HEK293 (cell line): Measurements from ENCODE around the gene GJA5.

Experiments used
- CTCF ChIA-PET: fragments of 350-600 bp; formaldehyde crosslinking; extraction: SDS; loops from one replicate; lab custom pipeline; 2021; ENCODE audit warnings: antibody characterized with exemption; lab: Yijun Ruan, JAX
- POLR2A ChIA-PET: fragments of 300-600 bp; formaldehyde crosslinking; extraction: SDS; loops from one replicate; lab custom pipeline; 2020; ENCODE audit warnings: antibody characterized with exemption, inconsistent platforms; lab: Yijun Ruan, JAX
- H3K27ac ChIP-seq: fragments of 200-500 bp; sonication (Bioruptor generic); 2 replicates; pipeline ENCODE4 v1.5.1; 2014; ENCODE audit warnings: low read depth, low read length, control low read depth, inconsistent platforms; ENCODE audit errors: extremely low read depth
- H3K36me3 ChIP-seq, 2 experiments: fragments of 200-500 bp in 1 of 2; sonication (Bioruptor generic) in 1 of 2; 1 replicate in 1 of 2; 2 replicates in 1 of 2; pipeline ENCODE4 v1.5.1; 2014 to 2017; ENCODE audit warnings: inconsistent platforms in 2 of 2, low read length in 2 of 2; ENCODE audit not compliant: control insufficient read depth in 2 of 2, insufficient read depth in 1 of 2
- H3K4me1 ChIP-seq: fragments of 200-500 bp; sonication (Bioruptor generic); 2 replicates; pipeline ENCODE4 v1.5.1; 2014; ENCODE audit warnings: mild to moderate bottlenecking, low read length, inconsistent platforms; ENCODE audit not compliant: control insufficient read depth, insufficient read depth
- H3K4me3 ChIP-seq: 2 replicates; pipeline ENCODE4 v1.5.1; 2011; ENCODE audit warnings: low read depth, mild to moderate bottlenecking, control low read depth, low read length, moderate library complexity
- H3K9me3 ChIP-seq: fragments of 200-500 bp; sonication (Bioruptor generic); 2 replicates; pipeline ENCODE4 v1.5.1; 2014; ENCODE audit warnings: low read depth, low read length, inconsistent platforms; ENCODE audit not compliant: control insufficient read depth, insufficient read depth
- GLI4 ChIP-seq: fragments of 450-650 bp; formaldehyde crosslinking; IDR thresholded peaks from 2 replicates; pipeline ENCODE4 v1.5.1; 2016; ENCODE audit warnings: missing biosample characterization, missing genetic modification characterization
- GLIS2 ChIP-seq: fragments of 450-650 bp; formaldehyde crosslinking; IDR thresholded peaks from 2 replicates; pipeline ENCODE4 v1.5.1; 2016; ENCODE audit warnings: missing biosample characterization, missing genetic modification characterization
- REPIN1 ChIP-seq: fragments of 450-650 bp; formaldehyde crosslinking; IDR thresholded peaks from 2 replicates; pipeline ENCODE4 v1.5.1; 2017; ENCODE audit warnings: missing biosample characterization, missing genetic modification characterization, low read depth
- SP3 ChIP-seq: fragments of 450-650 bp; formaldehyde crosslinking; IDR thresholded peaks from 2 replicates; pipeline ENCODE4 v1.5.1; 2016; ENCODE audit warnings: missing biosample characterization, missing genetic modification characterization
- ZBTB20 ChIP-seq: fragments of 450-650 bp; formaldehyde crosslinking; IDR thresholded peaks from 2 replicates; pipeline ENCODE4 v1.5.1; 2016; ENCODE audit warnings: missing biosample characterization, missing genetic modification characterization
- ZBTB8A ChIP-seq: fragments of 450-650 bp; formaldehyde crosslinking; IDR thresholded peaks from 2 replicates; pipeline ENCODE4 v1.5.1; 2016; ENCODE audit warnings: missing biosample characterization, missing genetic modification characterization
- ZNF10 ChIP-seq: fragments of 450-650 bp; formaldehyde crosslinking; IDR thresholded peaks from 2 replicates; pipeline ENCODE4 v1.5.1; 2017; ENCODE audit warnings: missing biosample characterization, missing genetic modification characterization
- ZNF114 ChIP-seq: fragments of 450-650 bp; formaldehyde crosslinking; IDR thresholded peaks from 2 replicates; pipeline ENCODE4 v1.5.0; 2017; ENCODE audit warnings: missing biosample characterization, missing genetic modification characterization
- ZNF132 ChIP-seq: fragments of 450-650 bp; formaldehyde crosslinking; IDR thresholded peaks from 2 replicates; pipeline ENCODE4 v1.5.1; 2017; ENCODE audit warnings: missing biosample characterization, missing genetic modification characterization, borderline replicate concordance
- ZNF146 ChIP-seq: fragments of 450-650 bp; formaldehyde crosslinking; IDR thresholded peaks from 2 replicates; pipeline ENCODE4 v1.5.1; 2016; ENCODE audit warnings: missing biosample characterization, missing genetic modification characterization
- ZNF155 ChIP-seq: fragments of 450-650 bp; formaldehyde crosslinking; IDR thresholded peaks from 2 replicates; pipeline ENCODE4 v1.5.1; 2016; ENCODE audit warnings: missing biosample characterization, missing genetic modification characterization
- ZNF2 ChIP-seq: fragments of 450-650 bp; formaldehyde crosslinking; IDR thresholded peaks from 2 replicates; pipeline ENCODE4 v1.5.1; 2016; ENCODE audit warnings: missing biosample characterization, missing genetic modification characterization
- ZNF23 ChIP-seq: fragments of 450-650 bp; formaldehyde crosslinking; IDR thresholded peaks from 2 replicates; pipeline ENCODE4 v1.5.1; 2016; ENCODE audit warnings: missing biosample characterization, missing genetic modification characterization, borderline replicate concordance
- ZNF311 ChIP-seq: fragments of 450-650 bp; formaldehyde crosslinking; IDR thresholded peaks from 2 replicates; pipeline ENCODE4 v1.5.1; 2017; ENCODE audit warnings: missing biosample characterization, missing genetic modification characterization, borderline replicate concordance
- ZNF335 ChIP-seq: fragments of 450-650 bp; formaldehyde crosslinking; conservative IDR thresholded peaks from 2 replicates; pipeline ENCODE4 v1.5.1; 2016; ENCODE audit warnings: missing biosample characterization, missing genetic modification characterization
- ZNF404 ChIP-seq: fragments of 450-650 bp; formaldehyde crosslinking; IDR thresholded peaks from 2 replicates; pipeline ENCODE4 v1.5.1; 2017; ENCODE audit warnings: missing biosample characterization, missing genetic modification characterization
- ZNF473 ChIP-seq: fragments of 450-650 bp; formaldehyde crosslinking; IDR thresholded peaks from 2 replicates; pipeline ENCODE4 v1.5.1; 2017; ENCODE audit warnings: missing biosample characterization, missing genetic modification characterization
- ZNF48 ChIP-seq: fragments of 450-650 bp; formaldehyde crosslinking; IDR thresholded peaks from 2 replicates; pipeline ENCODE4 v1.5.1; 2016; ENCODE audit warnings: missing biosample characterization, missing genetic modification characterization
- ZNF501 ChIP-seq: fragments of 450-650 bp; formaldehyde crosslinking; IDR thresholded peaks from 2 replicates; pipeline ENCODE4 v1.5.1; 2016; ENCODE audit warnings: missing biosample characterization, missing genetic modification characterization
- ZNF549 ChIP-seq: fragments of 450-650 bp; IDR thresholded peaks from 2 replicates; pipeline ENCODE4 v1.5.1; 2018; ENCODE audit warnings: missing biosample characterization, missing genetic modification characterization, mild to moderate bottlenecking, inconsistent platforms, moderate library complexity
- ZNF596 ChIP-seq: fragments of 450-650 bp; IDR thresholded peaks from 2 replicates; pipeline ENCODE4 v1.5.0; 2018; ENCODE audit warnings: missing biosample characterization, mild to moderate bottlenecking, missing genetic modification characterization, moderate library complexity
- ZNF624 ChIP-seq: fragments of 450-650 bp; formaldehyde crosslinking; IDR thresholded peaks from 2 replicates; pipeline ENCODE4 v1.5.1; 2017; ENCODE audit warnings: missing biosample characterization, missing genetic modification characterization
- ZNF677 ChIP-seq: fragments of 450-650 bp; IDR thresholded peaks from 2 replicates; pipeline ENCODE4 v1.5.0; 2018; ENCODE audit warnings: missing biosample characterization, mild to moderate bottlenecking, missing genetic modification characterization, moderate library complexity
- ZNF707 ChIP-seq: fragments of 450-650 bp; formaldehyde crosslinking; IDR thresholded peaks from 2 replicates; pipeline ENCODE4 v1.5.1; 2016; ENCODE audit warnings: missing biosample characterization, missing genetic modification characterization
- ZNF747 ChIP-seq: fragments of 450-650 bp; formaldehyde crosslinking; IDR thresholded peaks from 2 replicates; pipeline ENCODE4 v1.5.1; 2016; ENCODE audit warnings: missing biosample characterization, missing genetic modification characterization
- ZSCAN16 ChIP-seq: fragments of 450-650 bp; formaldehyde crosslinking; IDR thresholded peaks from 2 replicates; pipeline ENCODE4 v1.5.1; 2016; ENCODE audit warnings: missing biosample characterization, missing genetic modification characterization
- TF ChIP-seq, protein P1 (sequence below): fragments of 450-650 bp; formaldehyde crosslinking; IDR thresholded peaks from 2 replicates; pipeline ENCODE4 v1.5.1; 2016; ENCODE audit warnings: missing biosample characterization, missing genetic modification characterization
- TF ChIP-seq, protein P2 (sequence below): fragments of 450-650 bp; formaldehyde crosslinking; IDR thresholded peaks from 2 replicates; pipeline ENCODE4 v1.5.1; 2016; ENCODE audit warnings: missing biosample characterization, missing genetic modification characterization
- TF ChIP-seq, protein P3 (sequence below): fragments of 450-650 bp; formaldehyde crosslinking; IDR thresholded peaks from 2 replicates; pipeline ENCODE4 v1.5.1; 2016; ENCODE audit warnings: missing biosample characterization, missing genetic modification characterization
- TF ChIP-seq, protein P4 (sequence below): fragments of 450-650 bp; IDR thresholded peaks from 2 replicates; pipeline ENCODE4 v1.5.1; 2018; ENCODE audit warnings: missing biosample characterization, mild to moderate bottlenecking, missing genetic modification characterization

GJA5 gene

DNA sequence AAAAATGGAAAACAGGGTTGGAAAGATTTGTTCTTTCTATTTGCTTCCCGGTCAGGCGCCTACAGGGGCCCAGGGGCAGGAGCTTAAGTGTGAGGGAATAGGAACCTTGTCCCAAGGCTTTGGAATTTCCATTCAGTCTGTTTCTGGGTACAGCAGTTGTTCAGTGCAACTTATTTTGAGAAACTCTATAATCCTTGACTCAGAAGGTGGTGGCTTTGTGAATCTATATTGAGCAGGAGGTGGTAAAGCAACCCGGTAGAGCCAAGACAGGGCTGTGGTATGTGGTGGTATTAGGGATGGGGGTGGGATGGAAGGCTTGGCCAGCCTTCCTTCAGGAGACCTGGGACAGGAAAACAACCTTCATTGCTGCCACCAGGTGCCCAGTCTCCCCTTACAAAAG lies 20.0 kb downstream of the GJA5 start:
- H3K27ac ChIP-seq = no peak overlapping the region
- CTCF ChIA-PET = no interaction called here
- no peaks in the 10 kb centered on the region for H3K9me3 ChIP-seq
- no peak overlapping the region for H3K4me3 ChIP-seq
- POLR2A ChIA-PET = no interaction called here
- H3K4me1 ChIP-seq = no peaks in the 10 kb centered on the region
- TF ChIP-seq ZNF10 (tag by site-specific recombination) (no peak), ZNF501 (no peak), GLIS2 (tag by site-specific recombination) (no peak), ZNF23 (tag by site-specific recombination) (no peak), ZNF596 (tag by site-specific recombination) (no peak), ZNF747 (tag by site-specific recombination) (no peak), ZNF146 (no peak), GLI4 (no peak), ZBTB8A (tag by site-specific recombination) (no peak), ZNF707 (tag by site-specific recombination) (no peak), ZNF311 (tag by site-specific recombination) (no peak), ZSCAN16 (tag by site-specific recombination) (no peak), ZNF677 (tag by site-specific recombination) (no peak), ZNF624 (tag by site-specific recombination) (no peak), ZNF155 (tag by site-specific recombination) (no peak), REPIN1 (tag by site-specific recombination) (no peak), ZNF473 (tag by site-specific recombination) (no peak)
- TF ChIP-seq, protein P1, sequence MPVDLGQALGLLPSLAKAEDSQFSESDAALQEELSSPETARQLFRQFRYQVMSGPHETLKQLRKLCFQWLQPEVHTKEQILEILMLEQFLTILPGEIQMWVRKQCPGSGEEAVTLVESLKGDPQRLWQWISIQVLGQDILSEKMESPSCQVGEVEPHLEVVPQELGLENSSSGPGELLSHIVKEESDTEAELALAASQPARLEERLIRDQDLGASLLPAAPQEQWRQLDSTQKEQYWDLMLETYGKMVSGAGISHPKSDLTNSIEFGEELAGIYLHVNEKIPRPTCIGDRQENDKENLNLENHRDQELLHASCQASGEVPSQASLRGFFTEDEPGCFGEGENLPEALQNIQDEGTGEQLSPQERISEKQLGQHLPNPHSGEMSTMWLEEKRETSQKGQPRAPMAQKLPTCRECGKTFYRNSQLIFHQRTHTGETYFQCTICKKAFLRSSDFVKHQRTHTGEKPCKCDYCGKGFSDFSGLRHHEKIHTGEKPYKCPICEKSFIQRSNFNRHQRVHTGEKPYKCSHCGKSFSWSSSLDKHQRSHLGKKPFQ (tag by site-specific recombination) = no peak
- TF ChIP-seq, protein P2, sequence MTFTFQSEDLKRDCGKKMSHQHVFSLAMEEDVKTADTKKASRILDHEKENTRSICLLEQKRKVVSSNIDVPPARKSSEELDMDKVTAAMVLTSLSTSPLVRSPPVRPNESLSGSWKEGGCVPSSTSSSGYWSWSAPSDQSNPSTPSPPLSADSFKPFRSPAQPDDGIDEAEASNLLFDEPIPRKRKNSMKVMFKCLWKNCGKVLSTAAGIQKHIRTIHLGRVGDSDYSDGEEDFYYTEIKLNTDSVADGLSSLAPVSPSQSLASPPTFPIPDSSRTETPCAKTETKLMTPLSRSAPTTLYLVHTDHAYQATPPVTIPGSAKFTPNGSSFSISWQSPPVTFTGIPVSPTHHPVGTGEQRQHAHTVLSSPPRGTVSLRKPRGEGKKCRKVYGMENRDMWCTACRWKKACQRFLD = no peak
- H3K36me3 ChIP-seq = no peaks in the 10 kb centered on the region

- ChIA-PET CTCF (no interaction called here), POLR2A (no interaction called here)
- H3K4me3 ChIP-seq = no peak overlapping the region
- no peaks in the 10 kb centered on the region for H3K4me1 ChIP-seq
- no peaks in the 10 kb centered on the region for H3K9me3 ChIP-seq
- no peak overlapping the region for H3K27ac ChIP-seq
- H3K36me3 ChIP-seq = no peaks in the 10 kb centered on the region
- TF ChIP-seq, protein P3, sequence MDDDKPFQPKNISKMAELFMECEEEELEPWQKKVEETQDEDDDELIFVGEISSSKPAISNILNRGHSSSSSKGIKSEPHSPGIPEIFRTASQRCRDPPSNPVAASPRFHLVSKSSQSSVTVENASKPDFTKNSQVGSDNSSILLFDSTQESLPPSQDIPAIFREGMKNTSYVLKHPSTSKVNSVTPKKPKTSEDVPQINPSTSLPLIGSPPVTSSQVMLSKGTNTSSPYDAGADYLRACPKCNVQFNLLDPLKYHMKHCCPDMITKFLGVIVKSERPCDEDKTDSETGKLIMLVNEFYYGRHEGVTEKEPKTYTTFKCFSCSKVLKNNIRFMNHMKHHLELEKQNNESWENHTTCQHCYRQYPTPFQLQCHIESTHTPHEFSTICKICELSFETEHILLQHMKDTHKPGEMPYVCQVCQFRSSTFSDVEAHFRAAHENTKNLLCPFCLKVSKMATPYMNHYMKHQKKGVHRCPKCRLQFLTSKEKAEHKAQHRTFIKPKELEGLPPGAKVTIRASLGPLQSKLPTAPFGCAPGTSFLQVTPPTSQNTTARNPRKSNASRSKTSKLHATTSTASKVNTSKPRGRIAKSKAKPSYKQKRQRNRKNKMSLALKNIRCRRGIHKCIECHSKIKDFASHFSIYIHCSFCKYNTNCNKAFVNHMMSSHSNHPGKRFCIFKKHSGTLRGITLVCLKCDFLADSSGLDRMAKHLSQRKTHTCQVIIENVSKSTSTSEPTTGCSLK = no peak
- TF ChIP-seq, protein P4, sequence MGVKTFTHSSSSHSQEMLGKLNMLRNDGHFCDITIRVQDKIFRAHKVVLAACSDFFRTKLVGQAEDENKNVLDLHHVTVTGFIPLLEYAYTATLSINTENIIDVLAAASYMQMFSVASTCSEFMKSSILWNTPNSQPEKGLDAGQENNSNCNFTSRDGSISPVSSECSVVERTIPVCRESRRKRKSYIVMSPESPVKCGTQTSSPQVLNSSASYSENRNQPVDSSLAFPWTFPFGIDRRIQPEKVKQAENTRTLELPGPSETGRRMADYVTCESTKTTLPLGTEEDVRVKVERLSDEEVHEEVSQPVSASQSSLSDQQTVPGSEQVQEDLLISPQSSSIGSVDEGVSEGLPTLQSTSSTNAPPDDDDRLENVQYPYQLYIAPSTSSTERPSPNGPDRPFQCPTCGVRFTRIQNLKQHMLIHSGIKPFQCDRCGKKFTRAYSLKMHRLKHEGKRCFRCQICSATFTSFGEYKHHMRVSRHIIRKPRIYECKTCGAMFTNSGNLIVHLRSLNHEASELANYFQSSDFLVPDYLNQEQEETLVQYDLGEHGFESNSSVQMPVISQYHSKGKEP (tag by site-specific recombination) = no peak
- TF ChIP-seq ZNF335 (tag by site-specific recombination) = no peak
- TF ChIP-seq ZBTB20 = no peak
- TF ChIP-seq REPIN1 (tag by site-specific recombination) = no peak
- no peak for TF ChIP-seq ZNF132 (tag by site-specific recombination)
- TF ChIP-seq ZNF549 = no peak
- TF ChIP-seq ZNF48 (tag by site-specific recombination) = no peak
- TF ChIP-seq ZNF114 (tag by site-specific recombination) = no peak
- TF ChIP-seq ZNF2 = no peak
- TF ChIP-seq SP3 (tag by site-specific recombination) = no peak
- no peak for TF ChIP-seq ZSCAN16 (tag by site-specific recombination)
- TF ChIP-seq ZNF404 (tag by site-specific recombination) = no peak
These were observed 21.5 kb downstream of the GJA5 start for GRCh38 chr1:147738739-147739476.
